Stomach (tissue), 9 donors: Measurements from ENCODE around the gene NREP. TPM values are rescaled to one million over a fixed set of nuclear protein-coding genes. Genes with fewer than 3 reads are reported as not detected.

Experiments
- DNase-seq, 2 donors: peaks; one replicate each; pipeline versions ENCODE4 v3.0.0 to v3.0.0-alpha.2; 2013 to 2019
- H3K27ac ChIP-seq, 5 donors: fragments of 200-600 bp in 4 of 5; sonication (generic) in 4 of 5; one replicate each; pipeline ENCODE4 v1.5.1; 2013 to 2019; ENCODE audit warnings: mild to moderate bottlenecking in 1 of 5, moderate library complexity in 1 of 5
- H3K27me3 ChIP-seq, 3 donors: fragments of 200-600 bp; sonication (generic); one replicate each; pipeline ENCODE4 v1.5.1; 2017 to 2019; ENCODE audit warnings: mixed run types in 1 of 3
- H3K36me3 ChIP-seq, 4 donors: fragments of 200-600 bp; sonication (generic); 1 replicate in 3 of 4; 2 replicates in 1 of 4; pipeline ENCODE4 v1.5.1; 2016 to 2019
- H3K4me1 ChIP-seq, 4 donors: fragments of 200-600 bp; sonication (generic); one replicate each; pipeline ENCODE4 v1.5.1; 2016 to 2019
- H3K4me3 ChIP-seq, 4 donors: fragments of 200-600 bp; sonication (generic) in 3 of 4; one replicate each; pipeline ENCODE4 v1.5.1; 2016 to 2019; ENCODE audit warnings: mild to moderate bottlenecking in 1 of 4
- H3K9me3 ChIP-seq, 4 donors: fragments of 200-600 bp; sonication (generic); one replicate each; pipeline ENCODE4 v1.5.1; 2016 to 2019
- CTCF ChIP-seq, 7 experiments: fragments of 450-650 bp in 4 of 7; fragments of 200-600 bp in 3 of 7; sonication (generic) in 3 of 7; IDR thresholded peaks; one replicate each; pipeline ENCODE4 v1.5.1; 2016 to 2019; ENCODE audit warnings: antibody characterized with exemption in 7 of 7, control low read depth in 2 of 7, mild to moderate bottlenecking in 1 of 7
- EP300 ChIP-seq: sonication (generic); formaldehyde crosslinking; IDR thresholded peaks from one replicate; pipeline ENCODE4 v1.6.1; 2017; ENCODE audit warnings: antibody characterized with exemption
- POLR2A ChIP-seq, 4 donors: fragments of 450-650 bp; IDR thresholded peaks; one replicate each; pipeline ENCODE4 v1.6.1; 2016; ENCODE audit warnings: antibody characterized with exemption in 4 of 4, control low read depth in 2 of 4, mild to moderate bottlenecking in 1 of 4, moderate library complexity in 1 of 4
- POLR2AphosphoS5 ChIP-seq, 3 donors: sonication (generic); formaldehyde crosslinking; IDR thresholded peaks; one replicate each; pipeline ENCODE4 v1.6.1; 2016; ENCODE audit warnings: antibody characterized with exemption in 3 of 3
- WGBS, 5 donors: extraction: QIAGEN DNeasy Blood & Tissue Kit in 3 of 5; methylation state at CpG; one replicate each; pipeline versions ENCODE4 v1.1.5 to v1.1.7; 2013 to 2018; 5-methylcytosine and 5-hydroxymethylcytosine counted together
- intact Hi-C: fragments of 100-400 bp; cut with DNase I; formaldehyde crosslinking; loops from one replicate; pipeline ENCODE4 v1.15.1; 2023; ENCODE audit warnings: low total_unique reads
- polyA plus RNA-seq, 3 donors: library from polyadenylated mRNA; stranded (reverse); fragments of 200-250 nt; gene quantifications; one replicate each; pipeline ENCODE4 v1.2.3, GENCODE V29; 2013
- total RNA-seq, 5 donors: library from RNA; depleted of rRNA; stranded (reverse); fragments of >200 nt; gene quantifications; one replicate each; pipeline versions ENCODE4 v1.1.0 to v1.2.3, GENCODE V29; 2014 to 2016
- donor health status: healthy with polysubstance abuse.
- donor health status: Bipolar disorder and iron deficiency.
- donor health status: healthy.

The NREP gene
- total and polyA plus RNA-seq, 8 donors = 0.58 to 155 (median 10.3) TPM

DNA sequence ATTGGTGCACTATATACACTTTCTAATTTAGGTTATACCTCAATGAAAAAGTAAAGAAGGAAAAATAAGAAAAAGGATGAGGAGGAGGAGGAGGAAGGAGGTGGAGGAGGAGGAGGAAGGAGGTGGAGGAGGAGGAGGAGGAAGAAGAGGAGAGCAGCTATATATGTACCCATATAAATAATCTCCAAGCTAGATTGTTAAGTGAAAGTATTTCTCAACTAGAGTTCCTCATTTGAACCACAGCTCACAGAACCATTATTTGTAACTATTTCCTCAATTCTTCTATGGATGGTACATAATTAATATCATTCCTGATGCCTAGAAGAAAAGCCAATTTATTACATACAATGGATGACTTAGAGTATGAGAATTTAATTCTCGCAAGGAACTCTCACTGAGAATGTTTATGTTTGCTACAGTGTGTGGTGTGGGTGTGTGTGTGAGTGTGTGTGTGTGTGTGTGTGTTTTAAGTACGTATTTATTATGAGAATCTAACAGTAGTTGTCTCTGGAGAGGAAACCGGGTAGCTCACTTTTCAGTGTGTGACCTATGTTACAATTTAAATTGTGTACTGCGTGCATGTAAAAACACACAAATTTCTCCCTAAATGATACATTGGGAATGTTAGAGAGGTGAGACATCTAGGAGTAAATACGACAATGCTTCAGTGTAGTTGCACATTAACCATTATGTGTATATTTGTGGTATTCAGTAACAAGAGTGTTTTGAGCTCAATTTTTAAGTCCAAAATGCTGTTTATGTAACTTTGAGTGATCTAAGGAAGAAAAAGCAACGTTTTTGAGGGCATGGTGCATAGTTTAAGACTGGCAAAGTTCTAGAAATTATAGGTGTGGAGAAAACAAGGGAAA is 20.2 kb upstream of the NREP start:
- no peak for TF ChIP-seq EP300
- Histone ChIP-seq H3K27me3 (no peaks in the 10 kb centered on the region), H3K27ac (no peak overlapping the region), H3K9me3 (no peaks in the 10 kb centered on the region), H3K4me1 (peaks cover 6 to 37% (median 11%) of the 10 kb centered on the region in 4 donors), H3K4me3 (no peak overlapping the region), H3K36me3 (no peaks in the 10 kb centered on the region)
- 66 to 75% (median 70%) methylated on average over 6 of the region's 6 CpGs for WGBS, 5 donors
- no peak for DNase-seq
- intact Hi-C loops = no loop called here

GRCh38 chr5:111775224-111775623 is 18.2 kb upstream of the NREP start:
- Histone ChIP-seq H3K27ac (no peak overlapping the region), H3K4me3 (no peak overlapping the region), H3K27me3 (no peaks in the 10 kb centered on the region), H3K9me3 (no peaks in the 10 kb centered on the region), H3K4me1 (peaks cover 6 to 31% (median 11%) of the 10 kb centered on the region in 4 donors), H3K36me3 (no peaks in the 10 kb centered on the region)
- 61 to 80% (median 75%) methylated on average over 2 of the region's 2 CpGs for WGBS, 5 donors
- no peak for TF ChIP-seq CTCF (IDR thresholded peaks at IDR 0.05)
- DNase-seq = no peak
- intact Hi-C loops = no loop called here

GRCh38 chr5:111774525-111774924 is 17.5 kb upstream of the NREP start:
- Histone ChIP-seq H3K9me3 (no peaks in the 10 kb centered on the region), H3K27ac (no peak overlapping the region), H3K4me1 (peaks cover 6 to 24% (median 11%) of the 10 kb centered on the region in 4 donors), H3K36me3 (no peaks in the 10 kb centered on the region), H3K4me3 (no peak overlapping the region), H3K27me3 (no peaks in the 10 kb centered on the region)
- 2 to 14% (median 7%) methylated on average over 4 of the region's 4 CpGs for WGBS, 5 donors
- no peak for TF ChIP-seq CTCF (IDR thresholded peaks at IDR 0.05)
- intact Hi-C loops = no loop called here
- DNase-seq = peak; percentile 50 to 74

GRCh38 chr5:111772456-111773122 is 15.6 kb upstream of the NREP start:
- DNase-seq = no peak
- H3K36me3 ChIP-seq = no peaks in the 10 kb centered on the region
- H3K4me1 ChIP-seq = peaks cover 6 to 21% (median 11%) of the 10 kb centered on the region in 4 donors
- intact Hi-C loops = no loop called here
- H3K27ac ChIP-seq = no peak overlapping the region
- H3K4me3 ChIP-seq = no peak overlapping the region
- H3K9me3 ChIP-seq = no peaks in the 10 kb centered on the region
- 63 to 73% (median 66%) methylated on average over 6 of the region's 6 CpGs for WGBS, 5 donors
- TF ChIP-seq CTCF (IDR thresholded peaks at IDR 0.05) (no peak), POLR2AphosphoS5 (IDR thresholded peaks at IDR 0.05) (no peak), POLR2A (IDR thresholded peaks at IDR 0.05) (no peak), EP300 (no peak)
- H3K27me3 ChIP-seq = no peaks in the 10 kb centered on the region

DNA sequence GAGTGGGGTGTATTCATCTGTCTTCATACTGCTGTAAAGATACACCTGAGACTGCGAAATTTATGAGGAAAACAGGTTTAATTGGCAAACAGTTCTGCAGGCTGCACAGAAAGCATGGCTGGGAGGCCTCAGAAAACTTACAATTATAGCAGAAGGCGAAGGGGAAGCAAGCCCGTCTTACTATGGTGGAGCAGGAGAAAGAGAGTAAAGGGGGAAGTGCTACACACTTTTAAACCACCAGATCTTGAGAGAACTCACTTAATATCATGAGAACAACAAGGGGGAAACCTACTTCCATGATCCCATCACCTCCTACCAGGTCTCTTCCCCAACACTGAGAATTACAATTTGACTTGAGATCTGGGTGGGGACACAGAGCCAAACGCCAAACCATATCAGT is 12.5 kb upstream of the NREP start:
- TF ChIP-seq POLR2A (IDR thresholded peaks at IDR 0.05) (no peak), EP300 (no peak), POLR2AphosphoS5 (IDR thresholded peaks at IDR 0.05) (no peak)
- no peaks in the 10 kb centered on the region for H3K36me3 ChIP-seq
- no peak overlapping the region for H3K4me3 ChIP-seq
- H3K27ac ChIP-seq = no peak overlapping the region
- H3K4me1 ChIP-seq = peaks cover 4 to 11% (median 5%) of the 10 kb centered on the region in 4 donors
- no peaks in the 10 kb centered on the region for H3K9me3 ChIP-seq
- intact Hi-C loops = loop anchor here (10.0 kb wide), 1 partner anchor 215 kb away; no protein-coding TSS in a partner anchor
- DNase-seq = no peak
- WGBS, 5 donors = 83 to 94% (median 86%) methylated on average over 4 of the region's 4 CpGs
- no peaks in the 10 kb centered on the region for H3K27me3 ChIP-seq
